ENCODE data around the gene NFIC. TPM values are rescaled to one million over a fixed set of nuclear protein-coding genes. Genes with fewer than 3 reads are reported as not detected.

NFIC gene
- total and polyA plus RNA-seq, 4 donors: 12.8 to 100 (median 75.1) TPM

GRCh38 chr19:3368848-3369336 is 2.5 kb downstream of the NFIC start (continued):
- no peak for TF ChIP-seq FOXA1 (IDR thresholded peaks at IDR 0.05)
- no peak for TF ChIP-seq GABPA (IDR thresholded peaks at IDR 0.05 in 1 of 2, conservative IDR thresholded peaks at IDR 0.05 in 1 of 2)
- no peak for TF ChIP-seq RAD21 (IDR thresholded peaks at IDR 0.05)
- no peak for TF ChIP-seq CTCF (IDR thresholded peaks at IDR 0.05; ENCODE audit: low read depth, low read length, missing input control)

- H3K4me3 ChIP-seq (ENCODE audit: low read depth in 1 of 3, low read length in 3 of 3): peak overlapping the region; percentile 90 to 92 (median 90)
- no peaks in the 10 kb centered on the region for H3K9me3 ChIP-seq (ENCODE audit: control insufficient read depth in 4 of 4, low read length in 3 of 4)
- no peaks in the 10 kb centered on the region for H3K27me3 ChIP-seq (ENCODE audit: control insufficient read depth in 4 of 4, insufficient read depth in 4 of 4, low read length in 3 of 4)
- DNase-seq (ENCODE audit: low spot score): no peak
- WGBS: 16% methylated on average over 42 of the region's 42 CpGs
- H3K36me3 ChIP-seq (ENCODE audit: control insufficient read depth in 4 of 4, insufficient read depth in 3 of 4, low read depth in 1 of 4, low read length in 3 of 4): no peaks in the 10 kb centered on the region
- TF ChIP-seq EGR1 (IDR thresholded peaks at IDR 0.05; ENCODE audit: low read depth in 2 of 2) (no peak), TAF1 (conservative IDR thresholded peaks at IDR 0.05) (no peak), YY1 (IDR thresholded peaks at IDR 0.05) (peak; percentile 27)
- H3K27ac ChIP-seq (ENCODE audit: low read depth in 1 of 2, low read length in 2 of 2): peak overlapping the region; percentile 95 to 97
- H3K9ac ChIP-seq (ENCODE audit: low read depth in 1 of 2, low read length in 2 of 2): peak overlapping the region; percentile 97 to 99
- H3K4me1 ChIP-seq (ENCODE audit: control insufficient read depth in 4 of 4, insufficient read depth in 4 of 4, low read length in 3 of 4): peaks cover 6 to 73% (median 50%) of the 10 kb centered on the region in 4 donors
Measured at GRCh38 chr19:3369337-3370213, 3.2 kb downstream of the NFIC start.

- peak overlapping the region; percentile 5 to 92 (median 90) for H3K4me3 ChIP-seq (ENCODE audit: low read depth in 1 of 3, low read length in 3 of 3)
- TF ChIP-seq RAD21 (IDR thresholded peaks at IDR 0.05) (no peak), EGR1 (IDR thresholded peaks at IDR 0.05; ENCODE audit: low read depth in 2 of 2) (no peak), REST (IDR thresholded peaks at IDR 0.05) (peak; percentile 4), ATF3 (IDR thresholded peaks at IDR 0.05) (no peak), FOXA1 (IDR thresholded peaks at IDR 0.05) (no peak), CTCF (IDR thresholded peaks at IDR 0.05; ENCODE audit: low read depth, low read length, missing input control) (no peak), JUND (IDR thresholded peaks at IDR 0.05) (no peak)
- no peaks in the 10 kb centered on the region for H3K9me3 ChIP-seq (ENCODE audit: control insufficient read depth in 4 of 4, low read length in 3 of 4)
- peak overlapping the region; percentile 89 to 97 for H3K9ac ChIP-seq (ENCODE audit: low read depth in 1 of 2, low read length in 2 of 2)
- 27% methylated on average over 14 of the region's 14 CpGs for WGBS
- H3K27me3 ChIP-seq (ENCODE audit: control insufficient read depth in 4 of 4, insufficient read depth in 4 of 4, low read length in 3 of 4): no peaks in the 10 kb centered on the region
- peaks cover 5 to 70% (median 44%) of the 10 kb centered on the region in 4 donors for H3K4me1 ChIP-seq (ENCODE audit: control insufficient read depth in 4 of 4, insufficient read depth in 4 of 4, low read length in 3 of 4)
- peak overlapping the region; percentile 95 to 97 for H3K27ac ChIP-seq (ENCODE audit: low read depth in 1 of 2, low read length in 2 of 2)
- H3K36me3 ChIP-seq (ENCODE audit: control insufficient read depth in 4 of 4, insufficient read depth in 3 of 4, low read depth in 1 of 4, low read length in 3 of 4): no peaks in the 10 kb centered on the region
- no peak for DNase-seq (ENCODE audit: low spot score)
Measured at GRCh38 chr19:3370214-3370720, 3.9 kb downstream of the NFIC start.
